GM19328 (cell line): ENCODE data around the gene HAND1.

ENCODE experiments used
- ATAC-seq: cut with Tn5 transposase; IDR thresholded peaks from one replicate; pipeline ENCODE4 v1.9.1; 2021; ENCODE audit warnings: mild to moderate bottlenecking, moderate library complexity; ENCODE audit not compliant: unreplicated experiment

The HAND1 gene

GRCh38 chr5:154478224-154478565, at the start of gene HAND1:
Gene HAND1 (minus strand): TSS chr5:154478227. CDS start chr5:154478008, 219 bp downstream.
- no peak for ATAC-seq

GRCh38 chr5:154526231-154527226, 48.5 kb upstream of the HAND1 start:
- no peak for ATAC-seq

GRCh38 chr5:154524859-154525258, 46.8 kb upstream of the HAND1 start:
- no peak for ATAC-seq

- no peak for ATAC-seq
Observed at GRCh38 chr5:154524181-154524580, 46.2 kb upstream of the HAND1 start.

- ATAC-seq, result no peak
Observed at GRCh38 chr5:154523709-154524108, 45.7 kb upstream of the HAND1 start.

GRCh38 chr5:154523104-154523503, 45.1 kb upstream of the HAND1 start:
- ATAC-seq, result no peak

- no peak for ATAC-seq
Observed at GRCh38 chr5:154522284-154522683, 44.3 kb upstream of the HAND1 start.

GRCh38 chr5:154521756-154522155, 43.7 kb upstream of the HAND1 start:
- ATAC-seq, result no peak

- no peak for ATAC-seq
Observed at GRCh38 chr5:154520861-154521453, 42.9 kb upstream of the HAND1 start.

GRCh38 chr5:154519359-154519758, 41.3 kb upstream of the HAND1 start:
- ATAC-seq, result no peak

GRCh38 chr5:154518438-154518867, 40.4 kb upstream of the HAND1 start:
- no peak for ATAC-seq

- ATAC-seq, result no peak
Observed at GRCh38 chr5:154517810-154518437, 39.9 kb upstream of the HAND1 start.

GRCh38 chr5:154517181-154517580, 39.2 kb upstream of the HAND1 start:
- ATAC-seq, result no peak

GRCh38 chr5:154516475-154516874, 38.4 kb upstream of the HAND1 start:
- no peak for ATAC-seq

GRCh38 chr5:154515488-154515887, 37.5 kb upstream of the HAND1 start:
- peak; percentile 42 for ATAC-seq

GRCh38 chr5:154514331-154514730, 36.3 kb upstream of the HAND1 start:
- ATAC-seq, result no peak

- ATAC-seq, result no peak
Observed at GRCh38 chr5:154513669-154514084, 35.6 kb upstream of the HAND1 start.

- ATAC-seq, result no peak
Observed at GRCh38 chr5:154511984-154512383, 34.0 kb upstream of the HAND1 start.

GRCh38 chr5:154509784-154510555, 31.9 kb upstream of the HAND1 start:
- no peak for ATAC-seq

GRCh38 chr5:154508114-154508513, 30.1 kb upstream of the HAND1 start:
- ATAC-seq, result no peak

- ATAC-seq, result no peak
Observed at GRCh38 chr5:154506716-154507080, 28.7 kb upstream of the HAND1 start.
